Mesendoderm (in vitro differentiated cells): ENCODE measurements around the gene CDADC1.

Experiments
- DNase-seq: peaks from one replicate; pipeline ENCODE4 v3.0.0; 2013
- H2AK5ac ChIP-seq: 2 replicates; pipeline ENCODE4 v1.6.1; 2013; ENCODE audit warnings: low read length, inconsistent platforms
- H2BK120ac ChIP-seq: 2 replicates; pipeline ENCODE4 v1.6.1; 2013; ENCODE audit warnings: low read depth, mild to moderate bottlenecking, low read length, moderate library complexity, mixed read lengths
- H2BK15ac ChIP-seq: replicated peaks from 2 replicates; pipeline ENCODE4 v1.6.1; 2013; ENCODE audit warnings: low read depth, mild to moderate bottlenecking, moderate library complexity
- H2BK5ac ChIP-seq: 2 replicates; pipeline ENCODE4 v1.6.1; 2013; ENCODE audit warnings: low read length, inconsistent platforms
- H3K18ac ChIP-seq: 2 replicates; pipeline ENCODE4 v1.6.1; 2013; ENCODE audit warnings: mild to moderate bottlenecking, low read length, mixed read lengths
- H3K23ac ChIP-seq: one replicate; pipeline ENCODE4 v1.6.1; 2013; ENCODE audit warnings: low read length
- H3K27ac ChIP-seq: 2 replicates; pipeline ENCODE4 v1.5.1; 2013; ENCODE audit warnings: low read depth, mild to moderate bottlenecking, inconsistent platforms, low read length, moderate library complexity
- H3K27me3 ChIP-seq: 2 replicates; pipeline ENCODE4 v1.6.1; 2013; ENCODE audit warnings: low read length, control low read depth, mild to moderate bottlenecking, inconsistent platforms; ENCODE audit not compliant: insufficient read depth, poor library complexity
- H3K36me3 ChIP-seq: 2 replicates; pipeline ENCODE4 v1.6.1; 2013; ENCODE audit warnings: low read length, inconsistent platforms; ENCODE audit not compliant: control insufficient read depth, insufficient read depth
- H3K4ac ChIP-seq: one replicate; pipeline ENCODE4 v1.6.1; 2013; ENCODE audit warnings: low read depth, mild to moderate bottlenecking, low read length, moderate library complexity
- H3K4me1 ChIP-seq: 2 replicates; pipeline ENCODE4 v1.6.1; 2013; ENCODE audit warnings: low read depth, low read length, inconsistent platforms; ENCODE audit not compliant: control insufficient read depth
- H3K4me2 ChIP-seq: 2 replicates; pipeline ENCODE4 v1.6.1; 2013; ENCODE audit warnings: low read length
- H3K4me3 ChIP-seq: 2 replicates; pipeline ENCODE4 v1.5.1; 2013; ENCODE audit warnings: mild to moderate bottlenecking, low read length
- H3K56ac ChIP-seq: one replicate; pipeline ENCODE4 v1.6.1; 2013; ENCODE audit warnings: low read length
- H3K79me1 ChIP-seq: 2 replicates; pipeline ENCODE4 v1.6.1; 2013; ENCODE audit warnings: low read length, inconsistent platforms
- H3K79me2 ChIP-seq: 2 replicates; pipeline ENCODE4 v1.6.1; 2013; ENCODE audit warnings: mild to moderate bottlenecking, low read length; ENCODE audit not compliant: control insufficient read depth, insufficient read depth
- H3K9ac ChIP-seq: 2 replicates; pipeline ENCODE4 v1.6.1; 2013; ENCODE audit warnings: low read length, inconsistent platforms
- H4K5ac ChIP-seq: one replicate; pipeline ENCODE4 v1.6.1; 2013; ENCODE audit warnings: low read length
- H4K8ac ChIP-seq: one replicate; pipeline ENCODE4 v1.6.1; 2013; ENCODE audit warnings: low read depth, mild to moderate bottlenecking, control low read depth, low read length, moderate library complexity
- WGBS: extraction: QIAGEN DNeasy Blood & Tissue Kit; methylation state at CpG from one replicate; pipeline ENCODE4 v1.1.7; 2013; ENCODE audit warnings: low lambda C conversion rate, missing lambda C conversion rate; ENCODE audit not compliant: insufficient coverage; ENCODE audit errors: extremely low coverage; 5-methylcytosine and 5-hydroxymethylcytosine counted together

Gene CDADC1

DNA sequence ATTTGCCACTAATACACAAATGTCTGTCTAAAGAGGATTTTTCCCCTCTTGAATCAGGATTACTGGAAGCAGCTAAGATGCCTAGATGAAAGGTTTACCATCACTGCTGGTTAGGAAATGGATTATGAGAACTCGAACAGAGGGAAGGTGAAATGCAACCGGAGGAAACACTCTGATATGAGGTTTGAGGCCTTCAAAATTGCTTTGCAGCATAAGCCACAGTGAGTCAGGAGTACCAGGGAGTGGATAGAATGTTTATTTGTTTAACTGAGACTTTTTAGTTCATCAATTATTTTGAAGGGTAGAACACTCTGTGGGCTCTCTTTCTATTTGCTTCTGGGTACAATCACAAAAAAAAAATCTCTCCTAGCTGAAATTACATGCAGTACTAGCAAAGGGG is 18.1 kb downstream of the CDADC1 start:
- Histone ChIP-seq H4K5ac (no peak overlapping the region), H3K79me2 (no peaks in the 10 kb centered on the region), H3K27me3 (no peaks in the 10 kb centered on the region), H3K4ac (no peak overlapping the region), H3K4me2 (no peak overlapping the region), H3K4me1 (no peaks in the 10 kb centered on the region), H2AK5ac (no peak overlapping the region), H2BK15ac (no peak overlapping the region), H2BK120ac (no peak overlapping the region), H3K56ac (no peak overlapping the region), H3K18ac (no peak overlapping the region), H4K8ac (no peak overlapping the region), H3K27ac (no peak overlapping the region), H3K9ac (no peak overlapping the region), H3K79me1 (no peaks in the 10 kb centered on the region), H3K36me3 (no peaks in the 10 kb centered on the region), H3K23ac (no peak overlapping the region), H2BK5ac (no peak overlapping the region), H3K4me3 (no peak overlapping the region)
- no CpG with 5 or more reads among the region's 2 CpGs for WGBS
- no peak for DNase-seq

GRCh38 chr13:49271264-49271663 is 23.5 kb downstream of the CDADC1 start:
- H3K4ac ChIP-seq, result no peak overlapping the region
- H3K23ac ChIP-seq, result no peak overlapping the region
- DNase-seq, result peak; percentile 5
- no peak overlapping the region for H3K4me3 ChIP-seq
- no peak overlapping the region for H2BK15ac ChIP-seq
- H2AK5ac ChIP-seq, result no peak overlapping the region
- no peaks in the 10 kb centered on the region for H3K27me3 ChIP-seq
- H4K5ac ChIP-seq, result no peak overlapping the region
- H3K79me1 ChIP-seq, result no peaks in the 10 kb centered on the region
- no peaks in the 10 kb centered on the region for H3K4me1 ChIP-seq
- H3K9ac ChIP-seq, result no peak overlapping the region
- H3K27ac ChIP-seq, result no peak overlapping the region
- H2BK5ac ChIP-seq, result no peak overlapping the region
- H3K18ac ChIP-seq, result no peak overlapping the region
- H3K4me2 ChIP-seq, result no peak overlapping the region
- H4K8ac ChIP-seq, result no peak overlapping the region
- H3K56ac ChIP-seq, result no peak overlapping the region
- H3K36me3 ChIP-seq, result no peaks in the 10 kb centered on the region
- no CpG with 5 or more reads among the region's 1 CpG for WGBS
- no peak overlapping the region for H2BK120ac ChIP-seq
- no peaks in the 10 kb centered on the region for H3K79me2 ChIP-seq

- H4K8ac ChIP-seq, result no peak overlapping the region
- no peak overlapping the region for H3K4ac ChIP-seq
- H4K5ac ChIP-seq, result no peak overlapping the region
- no peak overlapping the region for H3K27ac ChIP-seq
- no peak overlapping the region for H3K56ac ChIP-seq
- no peak overlapping the region for H3K23ac ChIP-seq
- no peaks in the 10 kb centered on the region for H3K4me1 ChIP-seq
- H3K9ac ChIP-seq, result no peak overlapping the region
- no peak overlapping the region for H2BK120ac ChIP-seq
- DNase-seq, result no peak
- H3K79me2 ChIP-seq, result no peaks in the 10 kb centered on the region
- H2BK5ac ChIP-seq, result no peak overlapping the region
- H3K4me2 ChIP-seq, result no peak overlapping the region
- H3K27me3 ChIP-seq, result no peaks in the 10 kb centered on the region
- no peak overlapping the region for H2BK15ac ChIP-seq
- no peaks in the 10 kb centered on the region for H3K36me3 ChIP-seq
- no CpG with 5 or more reads among the region's 2 CpGs for WGBS
- H3K4me3 ChIP-seq, result no peak overlapping the region
- no peaks in the 10 kb centered on the region for H3K79me1 ChIP-seq
- no peak overlapping the region for H3K18ac ChIP-seq
- no peak overlapping the region for H2AK5ac ChIP-seq
Observed at GRCh38 chr13:49272296-49272695, 24.6 kb downstream of the CDADC1 start.

DNA sequence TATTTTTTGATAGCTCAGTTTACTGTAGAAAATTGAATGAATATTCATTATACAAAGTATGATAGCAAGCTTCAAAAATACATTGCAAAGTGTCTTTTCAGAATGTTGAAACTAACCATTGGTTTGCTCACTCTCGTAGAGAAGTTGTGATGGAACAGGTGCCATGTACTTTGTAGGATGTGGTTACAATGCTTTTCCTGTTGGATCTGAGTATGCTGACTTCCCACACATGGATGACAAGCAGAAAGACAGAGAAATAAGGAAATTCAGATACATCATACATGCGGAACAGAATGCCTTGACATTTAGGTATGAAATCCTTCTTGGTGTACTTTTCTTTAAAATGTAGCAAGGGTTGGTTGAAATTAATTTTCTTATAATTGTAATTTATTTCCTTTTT is 30.5 kb downstream of the CDADC1 start:
- Histone ChIP-seq H2BK15ac (no peak overlapping the region), H2AK5ac (no peak overlapping the region), H4K8ac (no peak overlapping the region), H3K4me3 (no peak overlapping the region), H3K9ac (no peak overlapping the region), H3K18ac (no peak overlapping the region), H2BK120ac (no peak overlapping the region), H3K79me1 (no peaks in the 10 kb centered on the region), H3K79me2 (no peaks in the 10 kb centered on the region), H3K56ac (no peak overlapping the region), H3K36me3 (no peaks in the 10 kb centered on the region), H3K4ac (no peak overlapping the region), H4K5ac (no peak overlapping the region), H3K27ac (no peak overlapping the region), H3K4me1 (no peaks in the 10 kb centered on the region), H3K23ac (no peak overlapping the region), H2BK5ac (no peak overlapping the region), H3K4me2 (no peak overlapping the region), H3K27me3 (no peaks in the 10 kb centered on the region)
- no CpG with 5 or more reads among the region's 2 CpGs for WGBS
- DNase-seq, result no peak

- Histone ChIP-seq H2BK15ac (no peak overlapping the region), H3K36me3 (no peaks in the 10 kb centered on the region), H2BK120ac (no peak overlapping the region), H3K4ac (no peak overlapping the region), H3K79me2 (no peaks in the 10 kb centered on the region), H3K27ac (no peak overlapping the region), H3K27me3 (no peaks in the 10 kb centered on the region), H3K23ac (no peak overlapping the region), H2BK5ac (no peak overlapping the region), H3K18ac (no peak overlapping the region), H2AK5ac (no peak overlapping the region), H3K4me3 (no peak overlapping the region), H4K8ac (no peak overlapping the region), H3K79me1 (no peaks in the 10 kb centered on the region), H3K4me1 (no peaks in the 10 kb centered on the region), H4K5ac (no peak overlapping the region), H3K4me2 (no peak overlapping the region), H3K56ac (no peak overlapping the region), H3K9ac (no peak overlapping the region)
- no peak for DNase-seq
- WGBS, result no CpG with 5 or more reads among the region's 5 CpGs
Observed at GRCh38 chr13:49279112-49279511, 31.4 kb downstream of the CDADC1 start.

DNA sequence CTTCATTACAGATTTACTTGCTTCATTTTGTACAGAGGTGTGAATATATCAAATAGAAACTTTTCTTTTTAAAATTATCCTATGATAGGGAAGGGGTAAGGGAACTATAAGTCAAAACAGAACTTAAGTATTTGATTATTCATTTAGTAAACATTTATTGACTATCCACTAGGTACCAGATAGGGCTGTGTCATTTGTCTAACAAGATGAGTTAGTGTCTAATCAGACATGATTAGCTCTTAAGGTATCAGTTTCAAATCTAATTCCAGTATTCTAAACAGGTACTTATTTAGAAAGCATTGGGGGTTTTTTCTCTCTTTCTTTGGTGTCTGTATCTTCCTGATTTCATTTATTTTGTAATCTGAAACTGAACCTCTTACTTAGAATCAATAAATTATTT is 32.2 kb downstream of the CDADC1 start:
- no peak overlapping the region for H3K56ac ChIP-seq
- no peak overlapping the region for H3K27ac ChIP-seq
- no peak overlapping the region for H3K9ac ChIP-seq
- H3K79me1 ChIP-seq, result no peaks in the 10 kb centered on the region
- no peak overlapping the region for H2BK15ac ChIP-seq
- H2BK5ac ChIP-seq, result no peak overlapping the region
- no peaks in the 10 kb centered on the region for H3K79me2 ChIP-seq
- H3K27me3 ChIP-seq, result no peaks in the 10 kb centered on the region
- no peak overlapping the region for H3K4me2 ChIP-seq
- no peak overlapping the region for H4K5ac ChIP-seq
- H4K8ac ChIP-seq, result no peak overlapping the region
- DNase-seq, result no peak
- no peak overlapping the region for H3K23ac ChIP-seq
- no peaks in the 10 kb centered on the region for H3K4me1 ChIP-seq
- H2AK5ac ChIP-seq, result no peak overlapping the region
- no peak overlapping the region for H3K4ac ChIP-seq
- H3K36me3 ChIP-seq, result no peaks in the 10 kb centered on the region
- H2BK120ac ChIP-seq, result no peak overlapping the region
- H3K18ac ChIP-seq, result no peak overlapping the region
- H3K4me3 ChIP-seq, result no peak overlapping the region
